Vagina (tissue), 2 donors: ENCODE results near the gene GANAB.
"Not testable (repeated sequence)": the region's sequence is repeated elsewhere in the genome, so short reads cannot be mapped to it uniquely, and the experiment has no call there.

ENCODE experiments used
- CTCF ChIP-seq, 3 experiments: fragments of 450-650 bp in 2 of 3; fragments of 200-600 bp in 1 of 3; sonication (generic) in 1 of 3; IDR thresholded peaks; one replicate each; pipeline ENCODE4 v1.5.1; 2017 to 2019; ENCODE audit warnings: antibody characterized with exemption in 3 of 3, mild to moderate bottlenecking in 2 of 3, moderate library complexity in 2 of 3
- POLR2A ChIP-seq, 2 donors: fragments of 450-650 bp; IDR thresholded peaks; one replicate each; pipeline ENCODE4 v1.6.1; 2017; ENCODE audit warnings: antibody characterized with exemption in 2 of 2, mild to moderate bottlenecking in 2 of 2, moderate library complexity in 2 of 2
- POLR2AphosphoS5 ChIP-seq, 2 donors: sonication (generic); formaldehyde crosslinking; IDR thresholded peaks; one replicate each; pipeline ENCODE4 v1.9.0; 2017; ENCODE audit warnings: antibody characterized with exemption in 2 of 2, mild to moderate bottlenecking in 2 of 2, low read depth in 1 of 2; ENCODE audit not compliant: insufficient read depth in 1 of 2

GRCh38 chr11:62675415-62675814 is 29.0 kb upstream of the GANAB start:
- not testable (repeated sequence) for TF ChIP-seq CTCF (IDR thresholded peaks at IDR 0.05); POLR2AphosphoS5 (IDR thresholded peaks at IDR 0.05; ENCODE audit: insufficient read depth in 1 of 2, low read depth in 1 of 2); POLR2A (IDR thresholded peaks at IDR 0.05)
